HG03064 (cell line): ENCODE data around the gene ELP5.

Source experiments
- ATAC-seq: cut with Tn5 transposase; IDR thresholded peaks from one replicate; pipeline ENCODE4 v1.9.1; 2021; ENCODE audit warnings: low read depth; ENCODE audit not compliant: unreplicated experiment

The ELP5 gene

DNA sequence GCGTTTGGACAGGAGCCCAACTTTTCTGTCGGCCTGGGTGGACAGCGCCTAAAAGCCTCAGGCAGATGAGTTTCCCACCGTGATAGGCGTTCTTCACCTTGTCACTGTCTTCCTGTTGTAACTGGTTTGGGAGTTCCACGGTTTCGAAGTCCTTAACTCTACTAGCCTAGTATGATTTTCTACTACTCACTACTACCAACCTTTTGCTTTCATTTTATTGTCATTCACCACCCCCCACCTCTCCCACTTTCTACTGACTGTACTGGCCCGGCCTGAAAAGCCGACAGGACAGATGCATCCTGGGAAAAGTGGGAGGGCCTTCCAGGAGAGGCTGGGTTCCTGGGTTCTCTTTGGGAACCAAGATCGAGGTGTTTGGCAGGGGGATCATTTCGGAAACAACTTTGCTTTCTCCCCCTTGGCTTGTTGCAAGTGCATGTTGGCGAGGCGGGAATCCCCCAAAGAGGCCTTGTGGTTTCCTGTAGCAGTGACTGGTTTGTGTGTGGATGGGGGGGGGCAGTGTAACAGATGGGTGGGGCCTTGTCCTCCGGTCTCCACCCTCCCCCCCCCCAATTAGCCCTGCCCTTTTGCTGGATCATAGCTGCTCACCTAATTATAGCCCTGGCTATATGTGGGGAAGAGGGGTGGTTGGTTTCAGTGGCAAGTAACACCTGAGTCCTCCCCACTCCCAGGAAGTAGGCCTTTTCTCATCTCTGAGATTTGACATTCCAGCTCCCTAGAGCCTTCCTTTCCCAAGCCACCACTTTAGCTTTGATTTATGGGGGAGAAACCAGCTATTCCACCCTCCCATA, 56.8 kb downstream of the ELP5 start:
- no peak for ATAC-seq
